Heart right ventricle (tissue), 16 donors: ENCODE data around the gene TEAD1. TPM values are rescaled to one million over a fixed set of nuclear protein-coding genes. Genes with fewer than 3 reads are reported as not detected.

ENCODE experiments used
- ATAC-seq, 8 donors: fragments of 200-7000 bp; cut with Tn5 transposase; one replicate each; pipeline ENCODE4 v1.9.1; 2020; ENCODE audit warnings: mild to moderate bottlenecking in 8 of 8, moderate library complexity in 8 of 8, moderate number of reproducible peaks in 1 of 8
- DNase-seq, 2 donors: peaks; one replicate each; pipeline ENCODE4 v3.0.0-alpha.2; 2020
- H3K27ac ChIP-seq, 10 donors: fragments of 200-600 bp; sonication (generic) in 2 of 10; one replicate each; pipeline versions ENCODE4 v1.5.0 to v1.8.0; 2020 to 2022; ENCODE audit warnings: mild to moderate bottlenecking in 3 of 10
- H3K27me3 ChIP-seq, 7 donors: fragments of 200-600 bp; one replicate each; pipeline ENCODE4 v1.8.0; 2021 to 2022; ENCODE audit warnings: mild to moderate bottlenecking in 2 of 7
- H3K36me3 ChIP-seq, 9 donors: fragments of 200-600 bp; sonication (generic) in 1 of 9; one replicate each; pipeline versions ENCODE4 v1.5.0 to v1.8.0; 2020 to 2022; ENCODE audit warnings: mild to moderate bottlenecking in 2 of 9
- H3K4me1 ChIP-seq, 9 donors: fragments of 200-600 bp; sonication (generic) in 1 of 9; one replicate each; pipeline versions ENCODE4 v1.5.0 to v1.8.0; 2020 to 2022; ENCODE audit warnings: mild to moderate bottlenecking in 4 of 9
- H3K4me3 ChIP-seq, 10 donors: fragments of 200-600 bp; sonication (generic) in 2 of 10; one replicate each; pipeline versions ENCODE4 v1.5.0 to v1.8.0; 2020 to 2022; ENCODE audit warnings: mild to moderate bottlenecking in 7 of 10, moderate library complexity in 2 of 10
- H3K9me3 ChIP-seq, 11 donors: fragments of 200-600 bp in 10 of 11; sonication (generic) in 2 of 11; one replicate each; pipeline versions ENCODE4 v1.5.0 to v1.8.0; 2013 to 2022; ENCODE audit warnings: mild to moderate bottlenecking in 2 of 11, control low read depth in 1 of 11, moderate library complexity in 1 of 11
- WGBS, 2 donors: extraction: QIAGEN DNeasy Blood & Tissue Kit; methylation state at CpG; one replicate each; pipeline ENCODE4 v1.1.7; 2013; ENCODE audit warnings: inconsistent platforms in 1 of 2; 5-methylcytosine and 5-hydroxymethylcytosine counted together
- intact Hi-C, 10 donors: fragments of 100-400 bp; cut with DNase I; formaldehyde crosslinking; loops; one replicate each; pipeline versions ENCODE4 v1.11.1 to v1.14.2; 2022
- polyA plus RNA-seq, 2 donors: library from polyadenylated mRNA; stranded (reverse); fragments of 200-250 nt; gene quantifications; one replicate each; pipeline ENCODE4 v1.2.3, GENCODE V29; 2013
- total RNA-seq, 10 donors: library from RNA; stranded (reverse); fragmentation: NEBNext Ultra II Directional in 3 of 10; extraction: Animal tissue kit (Norgen Biotek cat#: 25700) in 3 of 10; gene quantifications; one replicate each; pipeline versions ENCODE4 v1.2.1 to v1.2.4, GENCODE V29; 2021 to 2023
- TF ChIP-seq, protein P1 (sequence below), 9 donors: fragments of 200-600 bp; sonication (generic) in 2 of 9; IDR thresholded peaks; one replicate each; pipeline versions ENCODE4 v1.5.0 to v1.8.0; 2021 to 2022; ENCODE audit warnings: antibody characterized with exemption in 9 of 9, mild to moderate bottlenecking in 5 of 9, moderate library complexity in 1 of 9
- donor health status: Arrhythmogenic right ventricular cardiomyopathy.
- donor health status: ischemic (EF 13 %, LVEDD 7.1; RV severe dilation, severe dysfunction).
- donor health status: healthy with polysubstance abuse.
- donor health status: DM: no; HTN: yes; CAD: no.
- donor health status: DM: no; HTN: no; CAD: no.
- donor health status: ischemic (EF 25% LVEDD 6.9; RV normal size, moderate dysfunction).
- donor health status: ischemic (EF 25% LVEDD 5.7; RV mildly dilated, moderate dysfunction).
- donor health status: healthy.
- donor health status: DM: yes; HTN: yes; CAD: no.
- donor health status: Ischemic cardiomyopathy.
- donor health status: ischemic (EF 35%, LVEDD 5.7; RV mildly dilated, moderate dysfunction).
- donor health status: nonischemic (EF 11% LVEDD 7.7; RV severe dilation, severe dysfunction).
- donor health status: DM: yes; HTN: yes; CAD: no.
- donor health status: PGD.
- donor health status: ischemic (EF 29% LVEDD 5.4; RV normal size, mild dysfunction).
- donor health status: nonischemic (EF 23%, LVEDD 6.1; RV moderate dilation, normal function).

Gene TEAD1
- total and polyA plus RNA-seq, 12 donors: 12.7 to 138 (median 116) TPM

DNA sequence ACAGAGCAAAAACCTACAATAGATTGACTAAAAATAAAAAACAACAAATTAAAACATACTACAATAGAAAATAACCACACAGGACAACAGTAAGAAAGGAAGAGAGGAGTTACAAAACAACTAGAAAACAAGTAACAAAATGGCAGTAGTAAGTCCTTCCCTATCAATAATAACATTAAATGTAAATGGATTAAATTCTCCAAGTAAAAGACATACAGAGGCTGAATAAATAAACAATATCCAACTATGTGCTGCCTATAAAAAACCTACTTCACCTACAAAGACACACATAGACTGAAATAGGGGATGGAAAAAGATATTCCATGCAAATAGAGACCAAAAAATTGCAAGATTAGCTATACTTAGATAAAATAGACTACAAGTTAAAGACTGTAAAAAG is 277.9 kb downstream of the TEAD1 start:
- Histone ChIP-seq H3K4me1 (no peaks in the 10 kb centered on the region), H3K4me3 (no peak overlapping the region), H3K27ac (no peak overlapping the region), H3K27me3 (no peaks in the 10 kb centered on the region), H3K9me3 (peaks cover 0 to 27% (median 10%) of the 10 kb centered on the region in 11 donors), H3K36me3 (no peaks in the 10 kb centered on the region)
- DNase-seq (no peak), ATAC-seq (no peak)
- TF ChIP-seq, protein P1, sequence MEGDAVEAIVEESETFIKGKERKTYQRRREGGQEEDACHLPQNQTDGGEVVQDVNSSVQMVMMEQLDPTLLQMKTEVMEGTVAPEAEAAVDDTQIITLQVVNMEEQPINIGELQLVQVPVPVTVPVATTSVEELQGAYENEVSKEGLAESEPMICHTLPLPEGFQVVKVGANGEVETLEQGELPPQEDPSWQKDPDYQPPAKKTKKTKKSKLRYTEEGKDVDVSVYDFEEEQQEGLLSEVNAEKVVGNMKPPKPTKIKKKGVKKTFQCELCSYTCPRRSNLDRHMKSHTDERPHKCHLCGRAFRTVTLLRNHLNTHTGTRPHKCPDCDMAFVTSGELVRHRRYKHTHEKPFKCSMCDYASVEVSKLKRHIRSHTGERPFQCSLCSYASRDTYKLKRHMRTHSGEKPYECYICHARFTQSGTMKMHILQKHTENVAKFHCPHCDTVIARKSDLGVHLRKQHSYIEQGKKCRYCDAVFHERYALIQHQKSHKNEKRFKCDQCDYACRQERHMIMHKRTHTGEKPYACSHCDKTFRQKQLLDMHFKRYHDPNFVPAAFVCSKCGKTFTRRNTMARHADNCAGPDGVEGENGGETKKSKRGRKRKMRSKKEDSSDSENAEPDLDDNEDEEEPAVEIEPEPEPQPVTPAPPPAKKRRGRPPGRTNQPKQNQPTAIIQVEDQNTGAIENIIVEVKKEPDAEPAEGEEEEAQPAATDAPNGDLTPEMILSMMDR (IDR thresholded peaks at IDR 0.05): no peak
- intact Hi-C loops: loop anchor here in 1 of 10 donors (1.0 kb wide), 1 partner anchor 15 kb away; no protein-coding TSS in a partner anchor

DNA sequence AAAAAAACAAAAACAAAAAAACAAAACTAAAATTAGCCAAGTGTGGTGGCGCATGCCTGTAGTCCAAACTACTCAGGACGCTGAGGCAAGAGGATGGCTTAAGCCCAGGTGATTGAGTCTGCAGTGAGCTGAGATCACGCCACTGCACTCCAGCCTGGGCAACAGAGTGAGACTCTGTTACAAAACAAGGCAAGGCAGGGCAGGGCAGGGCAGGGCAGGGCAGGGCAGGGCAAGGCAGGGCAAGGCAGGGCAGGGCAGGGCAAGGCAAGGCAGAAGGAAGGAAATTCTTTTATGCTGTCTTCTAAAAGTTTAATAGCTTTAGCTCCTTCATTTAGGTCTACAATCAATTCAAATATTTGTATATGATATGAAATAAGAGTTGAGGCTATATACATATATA is 284.8 kb downstream of the TEAD1 start:
- Histone ChIP-seq H3K4me1 (peaks cover 0 to 2% (median 0%) of the 10 kb centered on the region in 9 donors), H3K27me3 (peaks cover 0 to 6% (median 0%) of the 10 kb centered on the region in 7 donors), H3K4me3 (no peak overlapping the region), H3K9me3 (no peaks in the 10 kb centered on the region), H3K27ac (no peak overlapping the region), H3K36me3 (no peaks in the 10 kb centered on the region)
- DNase-seq (no peak), ATAC-seq (no peak)
- intact Hi-C loops: no loop called here
- TF ChIP-seq, protein P1 (IDR thresholded peaks at IDR 0.05): no peak
- 67 to 89% methylated on average over 3 of the region's 3 CpGs for WGBS, 2 donors

DNA sequence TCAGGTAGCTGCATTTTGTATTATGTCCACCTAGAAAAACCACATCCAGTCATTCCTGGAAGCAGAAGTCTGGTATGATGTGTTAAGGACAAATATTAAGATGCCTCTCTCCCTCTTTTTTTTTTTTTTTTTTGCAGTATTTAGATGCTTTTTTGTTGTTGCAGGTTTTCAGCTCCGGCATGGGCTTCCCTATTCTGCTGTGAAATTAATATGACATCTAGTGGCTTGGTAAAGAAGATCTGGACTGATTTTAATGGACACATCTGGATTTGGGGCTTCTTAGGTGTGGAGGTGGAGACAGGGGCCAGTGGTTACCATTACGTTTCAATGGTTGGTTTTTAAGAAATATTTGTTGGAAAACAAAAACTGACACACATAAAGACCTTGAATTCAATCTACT is 287.4 kb downstream of the TEAD1 start:
- no peak for ATAC-seq

DNA sequence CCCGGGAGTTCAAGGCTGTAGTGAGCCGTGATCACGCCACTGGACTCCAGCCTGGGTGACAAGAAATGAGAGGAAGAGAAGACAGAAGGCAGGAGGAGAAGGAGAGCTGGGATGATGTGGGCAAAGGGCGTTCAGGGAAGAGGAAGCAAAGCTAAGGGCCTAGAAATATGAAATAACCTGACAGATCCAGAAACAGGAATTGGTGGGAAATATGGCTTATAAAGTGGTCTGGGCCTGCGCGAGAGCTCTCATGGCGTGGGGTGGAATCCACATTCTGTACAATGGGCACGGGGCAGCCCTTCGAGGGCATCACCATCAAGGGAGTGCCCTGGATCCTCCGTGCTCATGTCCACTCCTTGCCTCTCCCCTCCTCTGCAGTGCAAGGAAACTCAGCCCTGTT is 288.1 kb downstream of the TEAD1 start:
- DNase-seq: no peak
- intact Hi-C loops: loop anchor here (5.0 to 10.0 kb wide), 8 partner anchors 190 to 385 kb away; no protein-coding TSS in a partner anchor
- Histone ChIP-seq H3K27me3 (peaks cover 0 to 6% (median 0%) of the 10 kb centered on the region in 7 donors), H3K36me3 (no peaks in the 10 kb centered on the region), H3K4me1 (peaks cover 0 to 7% (median 0%) of the 10 kb centered on the region in 9 donors), H3K9me3 (no peaks in the 10 kb centered on the region), H3K4me3 (no peak overlapping the region), H3K27ac (no peak overlapping the region)
- TF ChIP-seq, protein P1 (IDR thresholded peaks at IDR 0.05): no peak
- WGBS, 2 donors: 90 to 94% methylated on average over 10 of the region's 10 CpGs
- ATAC-seq: no peak

More for the DNA sequence above, 287.4 kb downstream of the TEAD1 start:
- no peaks in the 10 kb centered on the region for H3K9me3 ChIP-seq
- H3K36me3 ChIP-seq: no peaks in the 10 kb centered on the region
- DNase-seq: no peak
- intact Hi-C loops: loop anchor here (5.0 to 10.0 kb wide), 8 partner anchors 191 to 386 kb away; no protein-coding TSS in a partner anchor
- 59 to 75% methylated on average over 2 of the region's 2 CpGs for WGBS, 2 donors
- H3K27me3 ChIP-seq: peaks cover 0 to 6% (median 0%) of the 10 kb centered on the region in 7 donors
- H3K4me3 ChIP-seq: no peak overlapping the region
- TF ChIP-seq, protein P1 (IDR thresholded peaks at IDR 0.05): no peak
- H3K4me1 ChIP-seq: peaks cover 0 to 7% (median 0%) of the 10 kb centered on the region in 9 donors
- no peak overlapping the region for H3K27ac ChIP-seq
